Common myeloid progenitor, CD34-positive (primary cell): ENCODE data around the gene PRPH2.

Source experiments
- CTCF ChIA-PET: fragments of 350-600 bp; sonication (Branson Sonifier 250); formaldehyde crosslinking; loops from one replicate; lab custom pipeline; 2021; ENCODE audit warnings: antibody characterized with exemption; lab: Charles Lee
- POLR2A ChIA-PET: fragments of 350-600 bp; sonication (Branson Sonifier 250); formaldehyde crosslinking; loops from one replicate; lab custom pipeline; 2021; ENCODE audit warnings: antibody characterized with exemption; lab: Charles Lee
- DNase-seq, 3 donors: peaks; one replicate each; pipeline versions ENCODE4 v3.0.0 to v3.0.0-alpha.2; 2013
- H3K27ac ChIP-seq, 2 experiments: 1 replicate in 1 of 2; 2 replicates in 1 of 2; pipeline ENCODE4 v1.7.0; 2013; ENCODE audit warnings: inconsistent platforms in 2 of 2, low read length in 2 of 2, mild to moderate bottlenecking in 2 of 2, low read depth in 1 of 2, moderate library complexity in 1 of 2; ENCODE audit not compliant: severe bottlenecking in 2 of 2, insufficient read depth in 1 of 2, poor library complexity in 1 of 2
- H3K27me3 ChIP-seq, 5 experiments: replicated peaks in 2 of 5; 1 replicate in 3 of 5; 2 replicates in 2 of 5; pipeline versions ENCODE4 v1.6.1 to v1.7.0; 2013; ENCODE audit warnings: low read length in 4 of 5, mild to moderate bottlenecking in 2 of 5, moderate library complexity in 2 of 5, inconsistent platforms in 1 of 5; ENCODE audit not compliant: insufficient read depth in 5 of 5, control insufficient read depth in 4 of 5
- H3K36me3 ChIP-seq, 4 experiments: 1 replicate in 2 of 4; 2 replicates in 2 of 4; pipeline versions ENCODE4 v1.6.1 to v1.7.0; 2013; ENCODE audit warnings: low read length in 3 of 4, control low read depth in 1 of 4, mild to moderate bottlenecking in 1 of 4; ENCODE audit not compliant: control insufficient read depth in 4 of 4, insufficient read depth in 4 of 4
- H3K4me1 ChIP-seq, 4 experiments: 1 replicate in 3 of 4; 2 replicates in 1 of 4; pipeline versions ENCODE4 v1.6.1 to v1.7.1; 2013; ENCODE audit warnings: low read length in 3 of 4, mild to moderate bottlenecking in 3 of 4, control low read depth in 1 of 4, inconsistent platforms in 1 of 4, moderate library complexity in 1 of 4; ENCODE audit not compliant: control insufficient read depth in 4 of 4, insufficient read depth in 4 of 4; ENCODE audit errors: control extremely low read depth in 1 of 4
- H3K4me3 ChIP-seq, 7 experiments: 1 replicate in 4 of 7; 2 replicates in 3 of 7; pipeline versions ENCODE4 v1.5.1 to v1.7.0; 2013; ENCODE audit warnings: mild to moderate bottlenecking in 7 of 7, low read length in 6 of 7, moderate library complexity in 6 of 7, inconsistent platforms in 2 of 7, low read depth in 2 of 7, control low read depth in 1 of 7; ENCODE audit not compliant: insufficient read depth in 4 of 7, control insufficient read depth in 1 of 7; ENCODE audit errors: extremely low read depth in 1 of 7
- H3K9me3 ChIP-seq, 5 experiments: 1 replicate in 4 of 5; 2 replicates in 1 of 5; pipeline versions ENCODE4 v1.6.1 to v1.7.1; 2013; ENCODE audit warnings: low read length in 4 of 5, mild to moderate bottlenecking in 2 of 5, inconsistent platforms in 1 of 5, low read depth in 1 of 5, moderate library complexity in 1 of 5; ENCODE audit not compliant: control insufficient read depth in 4 of 5, insufficient read depth in 2 of 5; ENCODE audit errors: control extremely low read depth in 1 of 5
- WGBS: methylation state at CpG from one replicate; pipeline ENCODE4 v1.1.5; 2013; ENCODE audit not compliant: insufficient coverage; 5-methylcytosine and 5-hydroxymethylcytosine counted together

The PRPH2 gene

DNA sequence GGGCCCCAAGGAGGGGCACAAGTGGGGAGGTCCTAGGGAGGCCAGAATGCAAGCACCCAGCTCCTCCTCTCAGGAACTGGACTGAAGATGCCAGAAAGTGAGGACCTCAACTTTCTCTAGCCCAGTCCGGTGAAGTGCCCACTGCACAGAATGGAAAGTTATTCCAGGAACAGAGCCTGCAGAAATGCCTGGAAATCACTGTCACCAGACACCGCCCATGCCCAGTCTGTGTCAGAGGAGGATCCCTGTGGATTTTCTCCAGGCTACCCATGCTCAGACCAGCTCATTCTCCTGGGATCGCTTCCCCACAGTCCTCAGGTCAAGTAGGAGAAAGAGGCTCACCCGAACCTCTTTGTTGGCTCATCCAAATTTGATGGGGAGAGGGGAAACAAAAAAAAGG, 6.5 kb downstream of the PRPH2 start:
- CTCF ChIA-PET: interaction anchor here (0.8 kb wide), 1 partner anchor 10 kb away, joined by 3 read pairs; no protein-coding TSS in a partner anchor
- WGBS: 100% methylated on average over 3 of the region's 4 CpGs
- H3K4me1 ChIP-seq: no peaks in the 10 kb centered on the region
- POLR2A ChIA-PET: no interaction called here
- H3K36me3 ChIP-seq: no peaks in the 10 kb centered on the region
- no peak for DNase-seq
- H3K27me3 ChIP-seq: no peaks in the 10 kb centered on the region
- H3K4me3 ChIP-seq: no peak overlapping the region
- H3K9me3 ChIP-seq: peaks cover 0 to 7% (median 5%) of the 10 kb centered on the region in 5 experiments
- no peak overlapping the region for H3K27ac ChIP-seq

- peak in 2 of 3 donors; percentile 9 to 13 for DNase-seq
- H3K27me3 ChIP-seq: no peaks in the 10 kb centered on the region
- no peak overlapping the region for H3K27ac ChIP-seq
- peaks cover 0 to 7% (median 5%) of the 10 kb centered on the region in 5 experiments for H3K9me3 ChIP-seq
- ChIA-PET POLR2A (no interaction called here), CTCF (interaction anchor here (1.0 to 1.4 kb wide), 2 partner anchors 10 to 602 kb away, joined by 3 to 4 read pairs; no protein-coding TSS in a partner anchor)
- H3K4me3 ChIP-seq: no peak overlapping the region
- no peaks in the 10 kb centered on the region for H3K4me1 ChIP-seq
- 79% methylated on average over 2 of the region's 4 CpGs for WGBS
- H3K36me3 ChIP-seq: no peaks in the 10 kb centered on the region
These were observed 8.2 kb downstream of the PRPH2 start for GRCh38 chr6:42714098-42714761.

DNA sequence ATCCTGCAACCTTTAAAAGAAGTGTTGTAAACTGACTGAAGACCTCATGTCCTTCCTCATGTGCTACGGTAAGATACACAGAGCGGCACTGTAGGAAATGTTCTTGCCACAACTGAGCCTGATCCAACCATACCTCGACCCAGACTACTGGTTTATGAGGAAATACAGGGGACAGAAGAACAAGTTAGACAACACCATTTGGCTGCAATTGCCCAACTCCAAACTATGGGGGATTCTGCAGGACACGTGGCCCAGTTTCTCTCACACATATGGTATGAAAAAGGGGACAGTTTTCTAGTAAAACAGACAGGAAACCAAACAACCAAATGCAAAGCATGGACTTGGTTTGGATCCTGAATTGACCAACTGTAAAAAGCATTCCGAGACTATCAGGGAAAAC, 10.5 kb downstream of the PRPH2 start:
- H3K4me1 ChIP-seq: no peaks in the 10 kb centered on the region
- CTCF ChIA-PET: interaction anchor here (0.8 kb wide), 1 partner anchor 10 kb away, joined by 3 read pairs; no protein-coding TSS in a partner anchor

DNA sequence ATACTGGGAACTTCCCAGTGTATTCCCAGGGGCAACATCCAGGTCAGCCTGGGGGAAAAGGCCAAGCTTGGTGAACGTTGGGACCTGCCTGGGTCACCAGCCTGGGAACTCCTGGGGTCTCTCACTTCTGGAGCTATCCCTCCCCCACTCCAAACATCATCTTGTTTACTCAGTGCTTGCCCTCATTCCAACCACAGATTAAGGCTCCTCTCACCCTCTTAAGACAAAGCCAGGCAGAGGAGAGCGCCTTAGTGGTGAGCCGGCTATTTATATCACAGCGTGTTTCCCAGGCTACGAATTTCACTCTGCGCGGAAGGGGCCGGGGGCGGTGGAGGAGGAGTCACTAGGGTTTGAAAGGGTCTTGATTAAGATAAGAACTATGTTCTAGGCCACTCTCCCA, 12.1 kb downstream of the PRPH2 start:
- CTCF ChIA-PET: no interaction called here
- H3K27me3 ChIP-seq: no peaks in the 10 kb centered on the region
- H3K36me3 ChIP-seq: no peaks in the 10 kb centered on the region
- H3K4me3 ChIP-seq: no peak overlapping the region
- 77% methylated on average over 6 of the region's 9 CpGs for WGBS
- no peaks in the 10 kb centered on the region for H3K4me1 ChIP-seq
- POLR2A ChIA-PET: no interaction called here
- DNase-seq: no peak
- no peak overlapping the region for H3K27ac ChIP-seq
- H3K9me3 ChIP-seq: peaks cover 0 to 7% (median 5%) of the 10 kb centered on the region in 5 experiments

More for the DNA sequence above, 10.5 kb downstream of the PRPH2 start:
- no peak for DNase-seq
- no peaks in the 10 kb centered on the region for H3K27me3 ChIP-seq
- POLR2A ChIA-PET: no interaction called here
- H3K9me3 ChIP-seq: peaks cover 0 to 7% (median 5%) of the 10 kb centered on the region in 5 experiments
- WGBS: 91% methylated on average over 4 of the region's 5 CpGs
- H3K4me3 ChIP-seq: no peak overlapping the region
- H3K27ac ChIP-seq: no peak overlapping the region
- no peaks in the 10 kb centered on the region for H3K36me3 ChIP-seq

DNA sequence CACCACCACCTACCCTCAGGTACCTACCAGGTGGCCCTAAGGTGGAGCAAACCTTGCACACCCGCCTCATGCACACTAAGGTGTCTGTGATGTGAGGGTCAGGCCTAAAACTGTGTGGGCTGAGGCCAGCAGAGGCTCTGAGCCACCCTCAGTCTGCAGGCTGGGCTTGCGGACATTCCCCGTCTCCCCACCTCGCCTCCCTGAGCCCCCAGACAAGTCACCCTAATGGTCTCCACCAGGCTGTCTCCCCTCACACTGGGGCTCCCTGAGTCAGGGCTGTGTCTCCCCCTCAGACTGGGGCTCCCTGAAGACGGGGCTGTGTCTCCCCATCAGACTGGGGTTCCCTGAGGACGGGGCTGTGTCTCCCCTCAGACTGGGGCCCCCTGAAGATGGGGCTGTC, 12.5 kb downstream of the PRPH2 start:
- WGBS: 100% methylated on average over 2 of the region's 6 CpGs
- Histone ChIP-seq H3K27ac (no peak overlapping the region), H3K27me3 (no peaks in the 10 kb centered on the region), H3K9me3 (peaks cover 0 to 7% (median 5%) of the 10 kb centered on the region in 5 experiments), H3K4me3 (no peak overlapping the region), H3K4me1 (no peaks in the 10 kb centered on the region), H3K36me3 (no peaks in the 10 kb centered on the region)
- no peak for DNase-seq
- ChIA-PET POLR2A (no interaction called here), CTCF (no interaction called here)

DNA sequence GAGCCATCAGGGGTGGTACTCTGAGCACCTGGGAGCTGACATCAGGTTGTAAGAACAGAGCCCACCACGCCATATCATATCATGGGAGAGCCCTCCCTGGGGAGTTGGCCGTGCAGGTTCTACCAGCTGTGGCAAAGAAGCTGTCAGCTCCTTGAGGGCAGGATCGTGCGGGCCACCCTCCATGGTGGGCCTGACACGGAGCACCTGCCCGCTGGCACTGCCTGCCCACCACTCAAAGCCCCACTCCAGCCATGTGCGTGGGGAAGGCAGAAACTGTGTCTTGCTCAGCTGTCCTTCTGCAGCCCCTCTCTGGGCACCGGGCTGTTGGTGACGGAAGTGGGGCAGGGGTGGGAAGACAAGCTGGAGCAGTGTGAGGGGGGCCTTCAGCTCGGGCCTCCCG, 14.3 kb downstream of the PRPH2 start:
- ChIA-PET POLR2A (no interaction called here), CTCF (no interaction called here)
- Histone ChIP-seq H3K27ac (no peak overlapping the region), H3K4me3 (no peak overlapping the region), H3K27me3 (no peaks in the 10 kb centered on the region), H3K36me3 (no peaks in the 10 kb centered on the region), H3K4me1 (no peaks in the 10 kb centered on the region), H3K9me3 (peaks cover 0 to 7% (median 5%) of the 10 kb centered on the region in 5 experiments)
- DNase-seq: no peak
- 96% methylated on average over 8 of the region's 11 CpGs for WGBS

GRCh38 chr6:42707595-42707994, 14.8 kb downstream of the PRPH2 start:
- CTCF ChIA-PET: no interaction called here
- WGBS: 93% methylated on average over 3 of the region's 7 CpGs
- Histone ChIP-seq H3K36me3 (no peaks in the 10 kb centered on the region), H3K9me3 (peaks cover 0 to 7% (median 5%) of the 10 kb centered on the region in 5 experiments), H3K4me1 (no peaks in the 10 kb centered on the region), H3K27me3 (no peaks in the 10 kb centered on the region), H3K4me3 (no peak overlapping the region), H3K27ac (no peak overlapping the region)
- POLR2A ChIA-PET: no interaction called here
- no peak for DNase-seq
